Activated naive CD8-positive, alpha-beta T cell treated with anti-CD3 and anti-CD28 coated beads, Interleukin-2, amount 10 ng/mL, durations not matched to agents 7 days and 5 days (primary cell): ENCODE data around the gene RPS6KA4. TPM values are rescaled to one million over a fixed set of nuclear protein-coding genes. Genes with fewer than 3 reads are reported as not detected.

Experiments
- ATAC-seq: fragments of 150-1000 bp; cut with Tn5 transposase; one replicate; pipeline ENCODE4 v1.10.0; 2021; ENCODE audit warnings: low read depth, moderate library complexity
- POLR2A ChIA-PET: fragments of 350-600 bp; sonication (Branson Sonifier 250); formaldehyde crosslinking; loops from one replicate; lab custom pipeline; 2021; ENCODE audit warnings: antibody characterized with exemption; lab: Charles Lee
- DNase-seq: peaks from one replicate; pipeline ENCODE4 v3.0.0; 2021
- H3K27ac Mint-ChIP-seq: one replicate; pipeline ENCODE4 v1.8.0; 2022; ENCODE audit warnings: mild to moderate bottlenecking, mixed read lengths
- H3K27me3 Mint-ChIP-seq: one replicate; pipeline ENCODE4 v1.8.0; 2022; ENCODE audit warnings: mild to moderate bottlenecking, moderate library complexity, mixed read lengths
- H3K36me3 Mint-ChIP-seq: one replicate; pipeline ENCODE4 v1.8.0; 2021; ENCODE audit warnings: mild to moderate bottlenecking, mixed read lengths
- H3K4me1 Mint-ChIP-seq: one replicate; pipeline ENCODE4 v1.8.0; 2021; ENCODE audit warnings: mixed read lengths
- H3K4me3 Mint-ChIP-seq: one replicate; pipeline ENCODE4 v1.8.0; 2022; ENCODE audit warnings: mild to moderate bottlenecking, moderate library complexity, mixed read lengths
- H3K9me3 Mint-ChIP-seq: one replicate; pipeline ENCODE4 v1.8.0; 2021; ENCODE audit warnings: mixed read lengths
- total RNA-seq, 2 experiments: library from RNA; stranded (reverse); gene quantifications; one replicate each; pipeline ENCODE4 v1.2.3, GENCODE V29; 2021

RPS6KA4 gene
- total RNA-seq, 2 experiments from 2014 or later: 32.4 to 33.9 TPM

GRCh38 chr11:64379817-64380709, 21.1 kb downstream of the RPS6KA4 start:
- POLR2A ChIA-PET: no interaction called here
- Mint-ChIP-seq H3K4me1 (no peaks in the 10 kb centered on the region), H3K27me3 (peaks cover 4% of the 10 kb centered on the region), H3K36me3 (no peaks in the 10 kb centered on the region), H3K4me3 (no peak overlapping the region), H3K9me3 (no peaks in the 10 kb centered on the region), H3K27ac (no peak overlapping the region)
- DNase-seq (no peak), ATAC-seq (no peak)

GRCh38 chr11:64381350-64381749, 22.4 kb downstream of the RPS6KA4 start:
- Mint-ChIP-seq H3K4me3 (no peak overlapping the region), H3K4me1 (peaks cover 4% of the 10 kb centered on the region), H3K27ac (no peak overlapping the region), H3K27me3 (peaks cover 7% of the 10 kb centered on the region), H3K9me3 (no peaks in the 10 kb centered on the region), H3K36me3 (no peaks in the 10 kb centered on the region)
- DNase-seq (no peak), ATAC-seq (no peak)
- POLR2A ChIA-PET: interaction anchor here (1.1 kb wide), 1 partner anchor 376 kb away, joined by 3 read pairs; no protein-coding TSS in a partner anchor

- ATAC-seq (no peak), DNase-seq (no peak)
- Mint-ChIP-seq H3K36me3 (no peaks in the 10 kb centered on the region), H3K9me3 (no peaks in the 10 kb centered on the region), H3K4me3 (no peak overlapping the region), H3K27ac (no peak overlapping the region), H3K4me1 (peaks cover 9% of the 10 kb centered on the region), H3K27me3 (peaks cover 7% of the 10 kb centered on the region)
- POLR2A ChIA-PET: no interaction called here
These were observed 23.1 kb downstream of the RPS6KA4 start for GRCh38 chr11:64382047-64382446.

GRCh38 chr11:64382586-64382985, 23.6 kb downstream of the RPS6KA4 start:
- Mint-ChIP-seq H3K4me1 (peaks cover 9% of the 10 kb centered on the region), H3K9me3 (no peaks in the 10 kb centered on the region), H3K36me3 (no peaks in the 10 kb centered on the region)

GRCh38 chr11:64383580-64383979, 24.6 kb downstream of the RPS6KA4 start:
- no peak overlapping the region for H3K27ac Mint-ChIP-seq
- no peak overlapping the region for H3K4me3 Mint-ChIP-seq
- no peaks in the 10 kb centered on the region for H3K9me3 Mint-ChIP-seq
- POLR2A ChIA-PET: no interaction called here
- DNase-seq (no peak), ATAC-seq (no peak)
- peaks cover 9% of the 10 kb centered on the region for H3K4me1 Mint-ChIP-seq
- H3K27me3 Mint-ChIP-seq: peaks cover 12% of the 10 kb centered on the region
- no peaks in the 10 kb centered on the region for H3K36me3 Mint-ChIP-seq

More at GRCh38 chr11:64382586-64382985, 23.6 kb downstream of the RPS6KA4 start:
- H3K27me3 Mint-ChIP-seq: peaks cover 12% of the 10 kb centered on the region
- no peak overlapping the region for H3K27ac Mint-ChIP-seq
- no peak overlapping the region for H3K4me3 Mint-ChIP-seq
- DNase-seq (no peak), ATAC-seq (no peak)
- POLR2A ChIA-PET: no interaction called here

- Mint-ChIP-seq H3K27ac (no peak overlapping the region), H3K27me3 (peaks cover 13% of the 10 kb centered on the region), H3K36me3 (no peaks in the 10 kb centered on the region), H3K4me3 (no peak overlapping the region), H3K9me3 (peaks cover under 1% of the 10 kb centered on the region), H3K4me1 (peaks cover 9% of the 10 kb centered on the region)
- DNase-seq (no peak), ATAC-seq (no peak)
- POLR2A ChIA-PET: no interaction called here
These were observed 25.2 kb downstream of the RPS6KA4 start for GRCh38 chr11:64384028-64384737.

GRCh38 chr11:64384981-64385944, 26.3 kb downstream of the RPS6KA4 start:
- Mint-ChIP-seq H3K9me3 (peaks cover 7% of the 10 kb centered on the region), H3K27ac (no peak overlapping the region), H3K27me3 (peaks cover 20% of the 10 kb centered on the region), H3K36me3 (no peaks in the 10 kb centered on the region), H3K4me3 (no peak overlapping the region), H3K4me1 (peaks cover 13% of the 10 kb centered on the region)
- ATAC-seq: no peak
- DNase-seq: no peak
- POLR2A ChIA-PET: no interaction called here

GRCh38 chr11:64385945-64386704, 27.2 kb downstream of the RPS6KA4 start:
- POLR2A ChIA-PET: no interaction called here

GRCh38 chr11:64387916-64388315, 29.0 kb downstream of the RPS6KA4 start:
- DNase-seq: no peak
- H3K9me3 Mint-ChIP-seq: peaks cover 7% of the 10 kb centered on the region
- no peak for ATAC-seq
- POLR2A ChIA-PET: interaction anchor here (0.7 kb wide), 1 partner anchor 472 kb away, joined by 3 read pairs; no protein-coding TSS in a partner anchor
- H3K27ac Mint-ChIP-seq: no peak overlapping the region
- no peaks in the 10 kb centered on the region for H3K36me3 Mint-ChIP-seq
- H3K4me3 Mint-ChIP-seq: no peak overlapping the region
- peaks cover 25% of the 10 kb centered on the region for H3K4me1 Mint-ChIP-seq
- peaks cover 25% of the 10 kb centered on the region for H3K27me3 Mint-ChIP-seq

More at GRCh38 chr11:64385945-64386704, 27.2 kb downstream of the RPS6KA4 start:
- Mint-ChIP-seq H3K4me3 (no peak overlapping the region), H3K27ac (no peak overlapping the region), H3K36me3 (no peaks in the 10 kb centered on the region), H3K27me3 (peaks cover 20% of the 10 kb centered on the region), H3K9me3 (peaks cover 7% of the 10 kb centered on the region), H3K4me1 (peaks cover 20% of the 10 kb centered on the region)
- ATAC-seq (peak; percentile 45), DNase-seq (no peak)

- POLR2A ChIA-PET: no interaction called here
- H3K36me3 Mint-ChIP-seq: no peaks in the 10 kb centered on the region
- peaks cover 25% of the 10 kb centered on the region for H3K4me1 Mint-ChIP-seq
- no peak overlapping the region for H3K27ac Mint-ChIP-seq
- H3K4me3 Mint-ChIP-seq: no peak overlapping the region
- H3K27me3 Mint-ChIP-seq: peaks cover 28% of the 10 kb centered on the region
- no peak for DNase-seq
- no peak for ATAC-seq
- peaks cover 7% of the 10 kb centered on the region for H3K9me3 Mint-ChIP-seq
These were observed 29.9 kb downstream of the RPS6KA4 start for GRCh38 chr11:64388894-64389293.

- Mint-ChIP-seq H3K27me3 (peaks cover 30% of the 10 kb centered on the region), H3K4me3 (no peak overlapping the region), H3K27ac (no peak overlapping the region), H3K36me3 (no peaks in the 10 kb centered on the region), H3K4me1 (peaks cover 25% of the 10 kb centered on the region), H3K9me3 (peaks cover 7% of the 10 kb centered on the region)
- no peak for DNase-seq
- no peak for ATAC-seq
- POLR2A ChIA-PET: no interaction called here
These were observed 30.9 kb downstream of the RPS6KA4 start for GRCh38 chr11:64389851-64390250.

- Mint-ChIP-seq H3K36me3 (no peaks in the 10 kb centered on the region), H3K4me1 (peaks cover 25% of the 10 kb centered on the region), H3K4me3 (peak overlapping the region; percentile 39), H3K9me3 (peaks cover 7% of the 10 kb centered on the region), H3K27me3 (peaks cover 30% of the 10 kb centered on the region), H3K27ac (no peak overlapping the region)
- POLR2A ChIA-PET: interaction anchor here (0.7 kb wide), 1 partner anchor 23 kb away, joined by 3 read pairs; no protein-coding TSS in a partner anchor
- no peak for DNase-seq
- no peak for ATAC-seq
These were observed 31.6 kb downstream of the RPS6KA4 start for GRCh38 chr11:64390558-64390957.
